HG03095 (cell line): ENCODE results near the gene SIPA1L3.
A peak's percentile ranks its signal among the peaks of the same experiment; 100 is the strongest.
"Not testable (repeated sequence)": the region's sequence is repeated elsewhere in the genome, so short reads cannot be mapped to it uniquely, and the experiment has no call there.

ENCODE experiments used
- ATAC-seq: cut with Tn5 transposase; IDR thresholded peaks from one replicate; pipeline ENCODE4 v1.9.1; 2021; ENCODE audit warnings: moderate library complexity; ENCODE audit not compliant: unreplicated experiment

The SIPA1L3 gene

GRCh38 chr19:38018694-38019395, 111.8 kb downstream of the SIPA1L3 start:
- ATAC-seq, result no peak

GRCh38 chr19:38019396-38019724, 112.4 kb downstream of the SIPA1L3 start:
- ATAC-seq, result no peak

GRCh38 chr19:38020311-38020710, 113.3 kb downstream of the SIPA1L3 start:
- ATAC-seq, result no peak

- ATAC-seq, result no peak
These were observed 114.3 kb downstream of the SIPA1L3 start for GRCh38 chr19:38021352-38021751.

- no peak for ATAC-seq
These were observed 116.0 kb downstream of the SIPA1L3 start for GRCh38 chr19:38022791-38023670.

GRCh38 chr19:38023671-38024541, 116.9 kb downstream of the SIPA1L3 start:
- no peak for ATAC-seq

GRCh38 chr19:38024992-38025908, 118.2 kb downstream of the SIPA1L3 start:
- no peak for ATAC-seq

- ATAC-seq, result no peak
These were observed 118.9 kb downstream of the SIPA1L3 start for GRCh38 chr19:38025909-38026307.

GRCh38 chr19:38028913-38029510, 122.0 kb downstream of the SIPA1L3 start:
- no peak for ATAC-seq

GRCh38 chr19:38030001-38030400, 123.0 kb downstream of the SIPA1L3 start:
- not testable (repeated sequence) for ATAC-seq

- no peak for ATAC-seq
These were observed 123.8 kb downstream of the SIPA1L3 start for GRCh38 chr19:38030686-38031422.

- no peak for ATAC-seq
These were observed 124.4 kb downstream of the SIPA1L3 start for GRCh38 chr19:38031423-38031770.

- no peak for ATAC-seq
These were observed 125.1 kb downstream of the SIPA1L3 start for GRCh38 chr19:38032151-38032550.

- no peak for ATAC-seq
These were observed 125.9 kb downstream of the SIPA1L3 start for GRCh38 chr19:38032951-38033350.

- ATAC-seq, result peak; percentile 67
These were observed 126.9 kb downstream of the SIPA1L3 start for GRCh38 chr19:38033658-38034491.

- ATAC-seq, result no peak
These were observed 127.5 kb downstream of the SIPA1L3 start for GRCh38 chr19:38034492-38034860.

- no peak for ATAC-seq
These were observed 128.8 kb downstream of the SIPA1L3 start for GRCh38 chr19:38035515-38036495.
